GM12892 (cell line): Measurements from ENCODE around the gene ZNF600.

ENCODE experiments used
- POLR2A ChIP-seq: IDR thresholded peaks from 2 replicates; pipeline ENCODE4 v1.6.1; 2011; ENCODE audit warnings: low read depth, low read length, control low read depth
- POLR2AphosphoS5 ChIP-seq: IDR thresholded peaks from 2 replicates; pipeline ENCODE4 v1.6.1; 2011; ENCODE audit warnings: low read depth, low read length, control low read depth
- TAF1 ChIP-seq: IDR thresholded peaks from 2 replicates; pipeline ENCODE4 v1.6.1; 2011; ENCODE audit warnings: low read depth, mild to moderate bottlenecking, control low read depth, low read length, borderline replicate concordance

GRCh38 chr19:52734331-52734892 is 52.2 kb downstream of the ZNF600 start:
- TF ChIP-seq TAF1 (no peak), POLR2AphosphoS5 (no peak), POLR2A (no peak)
